PC-3 (cell line): ENCODE results near the gene SLC24A3.

ENCODE experiments used
- CTCF ChIP-seq: fragments of 300-600 bp; sonication (generic); conservative IDR thresholded peaks from 2 replicates; pipeline ENCODE4 v1.5.1; 2017; ENCODE audit warnings: antibody characterized with exemption, low read depth, mild to moderate bottlenecking, low read length
- EZH2phosphoT487 ChIP-seq: fragments of 300-600 bp; sonication (generic); IDR thresholded peaks from 2 replicates; pipeline ENCODE4 v1.6.1; 2018; ENCODE audit warnings: mild to moderate bottlenecking, antibody characterized with exemption, low read length, borderline replicate concordance

DNA sequence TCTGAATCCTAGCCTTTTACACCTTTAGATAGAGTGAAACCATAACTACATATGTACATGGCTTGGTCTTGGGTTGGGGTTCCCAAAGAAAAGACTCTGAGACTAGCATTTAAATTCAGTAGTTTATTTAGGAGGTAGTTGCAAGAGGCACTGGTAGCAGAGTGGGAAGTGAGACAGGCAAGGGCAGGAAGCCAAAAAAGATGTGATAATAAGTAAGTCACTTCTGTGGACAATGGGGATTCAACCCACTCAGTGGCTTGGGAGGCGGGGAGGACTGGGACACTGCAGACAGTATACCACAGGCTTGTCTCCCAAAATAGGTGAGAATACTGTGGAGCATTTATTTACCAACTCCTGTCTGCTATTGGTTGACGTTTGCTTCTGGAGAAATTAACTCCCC, 131.9 kb downstream of the SLC24A3 start:
- no peak for TF ChIP-seq CTCF
- no peak for TF ChIP-seq EZH2phosphoT487
